GM12891 (cell line): ENCODE measurements around the gene MRPL27.

Experiments
- POLR2A ChIP-seq: IDR thresholded peaks from 2 replicates; pipeline ENCODE4 v1.6.1; 2011; ENCODE audit warnings: low read depth, low read length, control low read depth
- POLR2AphosphoS5 ChIP-seq: IDR thresholded peaks from 2 replicates; pipeline ENCODE4 v1.6.1; 2011; ENCODE audit warnings: low read depth, low read length, control low read depth
- POU2F2 ChIP-seq: IDR thresholded peaks from 2 replicates; pipeline ENCODE4 v1.6.1; 2011; ENCODE audit warnings: low read depth, mild to moderate bottlenecking, control low read depth, low read length, moderate library complexity
- SPI1 ChIP-seq: IDR thresholded peaks from 2 replicates; pipeline ENCODE4 v1.6.1; 2011; ENCODE audit warnings: low read depth, low read length, control low read depth
- TAF1 ChIP-seq: IDR thresholded peaks from 2 replicates; pipeline ENCODE4 v1.6.1; 2011; ENCODE audit warnings: low read depth, low read length, control low read depth

- TF ChIP-seq TAF1 (no peak), POLR2AphosphoS5 (no peak), POLR2A (no peak), SPI1 (no peak), POU2F2 (no peak)
Observed at GRCh38 chr17:50338645-50339044, 34.3 kb downstream of the MRPL27 start.
